Measurements from ENCODE around the gene HARBI1. TPM values are rescaled to one million over a fixed set of nuclear protein-coding genes. Genes with fewer than 3 reads are reported as not detected.

HARBI1 gene
- total and polyA plus RNA-seq, 2 donors (not counting 3 experiments of a cell fraction or from before 2014, with no cell fraction given), result 2.7 to 4.7 TPM

DNA sequence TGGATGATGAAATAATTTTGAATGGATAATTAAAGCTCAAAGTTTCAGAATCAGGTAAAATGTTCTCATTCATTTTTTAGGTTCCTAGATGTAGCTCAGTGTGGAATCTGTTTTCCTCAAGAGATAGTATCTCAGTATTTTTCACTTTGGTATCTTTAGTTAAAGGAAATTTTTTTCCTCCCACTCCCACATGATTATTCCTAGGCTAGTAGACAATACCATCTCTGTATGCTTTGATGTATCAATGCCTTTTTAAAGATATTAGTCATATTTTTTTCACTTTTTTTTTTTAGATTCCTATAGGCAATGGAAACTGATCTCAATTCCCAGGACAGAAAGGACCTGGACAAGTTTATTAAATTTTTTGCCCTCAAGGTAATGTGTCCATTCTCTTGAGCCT is 27.0 kb upstream of the HARBI1 start:
- dilution Hi-C loops (cut with MboI; ENCODE audit: extremely low pct_ligation_motif_present, low sequenced_read_pairs) (no loop called here), intact Hi-C loops (cut with micrococcal nuclease) (no loop called here)
- no peak overlapping the region for H2AFZ ChIP-seq (ENCODE audit: low read depth, low read length)
- peaks cover 14% of the 10 kb centered on the region for H3K4me1 ChIP-seq (ENCODE audit: control insufficient read depth, extremely low read depth, insufficient read depth, low read length)
- FAIRE-seq (no peak), DNase-seq (ENCODE audit: low read depth, low spot score) (no peak)
- CTCF ChIA-PET, result interaction anchor here (0.9 kb wide), 1 partner anchor 9 kb away, joined by 4 read pairs; no protein-coding TSS in a partner anchor
- H3K9ac ChIP-seq (replicated peaks; ENCODE audit: extremely low read depth, insufficient read depth, low read length), result no peak overlapping the region
- H3K27ac ChIP-seq (ENCODE audit: insufficient read depth, low read depth, low read length), result no peak overlapping the region
- H3K4me2 ChIP-seq (ENCODE audit: insufficient read depth, low read length), result no peak overlapping the region
- no peak overlapping the region for H3K4me3 ChIP-seq (replicated peaks in 1 of 3; ENCODE audit: insufficient read depth in 1 of 3, low read depth in 1 of 3, low read length in 3 of 3)
- TF ChIP-seq POLR2AphosphoS5 (IDR thresholded peaks at IDR 0.05; ENCODE audit: insufficient read depth, low read depth, low read length) (no peak), FOS (IDR thresholded peaks at IDR 0.05; ENCODE audit: borderline replicate concordance, insufficient read depth, low read length) (no peak), POLR2A (IDR thresholded peaks at IDR 0.05; ENCODE audit: low read depth, low read length) (no peak), EZH2 (IDR thresholded peaks at IDR 0.05; ENCODE audit: borderline replicate concordance, low read depth, low read length, severe bottlenecking) (no peak), CTCF (IDR thresholded peaks at IDR 0.05; ENCODE audit: extremely low read depth in 1 of 2, insufficient read depth in 1 of 2, low read depth in 1 of 2, low read length in 2 of 2) (no peak), MYC (IDR thresholded peaks at IDR 0.05; ENCODE audit: low read depth, low read length) (no peak), GATA2 (IDR thresholded peaks at IDR 0.05; ENCODE audit: insufficient read depth, insufficient read length, low read depth, low read length) (no peak), JUN (IDR thresholded peaks at IDR 0.05; ENCODE audit: borderline replicate concordance, insufficient read depth, insufficient read length, low read depth) (no peak)
- TF ChIP-seq, protein P1, sequence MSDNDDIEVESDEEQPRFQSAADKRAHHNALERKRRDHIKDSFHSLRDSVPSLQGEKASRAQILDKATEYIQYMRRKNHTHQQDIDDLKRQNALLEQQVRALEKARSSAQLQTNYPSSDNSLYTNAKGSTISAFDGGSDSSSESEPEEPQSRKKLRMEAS (IDR thresholded peaks at IDR 0.05; ENCODE audit: insufficient read depth, insufficient read length), result no peak
- no peaks in the 10 kb centered on the region for H4K20me1 ChIP-seq (replicated peaks; ENCODE audit: control insufficient read depth, extremely low read depth, insufficient read depth, low read length)
- H3K79me2 ChIP-seq (ENCODE audit: control insufficient read depth, insufficient read depth, low read length), result no peaks in the 10 kb centered on the region
- H3K27me3 ChIP-seq (ENCODE audit: control insufficient read depth in 2 of 2, insufficient read depth in 2 of 2, low read length in 2 of 2), result no peaks in the 10 kb centered on the region
- no peaks in the 10 kb centered on the region for H3K9me3 ChIP-seq (replicated peaks; ENCODE audit: control insufficient read depth, insufficient read depth, low read length)
- BruUV-seq (replicated peaks), result no TSS peak
- POLR2A ChIA-PET, result no interaction called here
- no peaks in the 10 kb centered on the region for H3K9me1 ChIP-seq (replicated peaks; ENCODE audit: control insufficient read depth, extremely low read depth, insufficient read depth, low read length)
- H3K36me3 ChIP-seq (ENCODE audit: control insufficient read depth in 2 of 2, extremely low read depth in 1 of 2, insufficient read depth in 2 of 2, low read length in 2 of 2), result peaks cover 0 to 10% of the 10 kb centered on the region in 2 experiments
